T-cell (primary cell): ENCODE data around the gene VILL. TPM values are rescaled to one million over a fixed set of nuclear protein-coding genes. Genes with fewer than 3 reads are reported as not detected.
"Not testable (repeated sequence)": the region's sequence is repeated elsewhere in the genome, so short reads cannot be mapped to it uniquely, and the experiment has no call there.

Experiments used
- ATAC-seq, 4 experiments: fragments of 200-7000 bp in 3 of 4; fragments of 150-1000 bp in 1 of 4; cut with Tn5 transposase; replicated peaks in 1 of 4; 1 replicate in 3 of 4; 2 replicates in 1 of 4; pipeline ENCODE4 v1.10.0; 2021; ENCODE audit warnings: moderate library complexity in 3 of 4, mild to moderate bottlenecking in 2 of 4, moderate number of reproducible peaks in 1 of 4
- CTCF ChIA-PET, 2 donors: fragments of 300-600 bp; sonication (Branson Sonifier 250); formaldehyde crosslinking; loops; one replicate each; lab custom pipeline; 2022; ENCODE audit warnings: antibody characterized with exemption in 2 of 2; lab: Charles Lee
- POLR2A ChIA-PET, 2 donors: fragments of 300-600 bp; sonication (Branson Sonifier 250); formaldehyde crosslinking; loops; one replicate each; lab custom pipeline; 2022; ENCODE audit warnings: antibody characterized with exemption in 2 of 2; lab: Charles Lee
- DNase-seq, 35 experiments: peaks; one replicate each; pipeline versions ENCODE4 v3.0.0 to v3.0.0-alpha.2; 2013 to 2023
- H3K27ac ChIP-seq: one replicate; pipeline ENCODE4 v1.5.1; 2013; ENCODE audit warnings: low read length
- H3K27me3 ChIP-seq, 2 experiments: replicated peaks in 1 of 2; 1 replicate in 1 of 2; 2 replicates in 1 of 2; pipeline versions ENCODE4 v1.6.1 to v1.7.0; 2013; ENCODE audit warnings: low read length in 1 of 2, mixed read lengths in 1 of 2; ENCODE audit not compliant: control insufficient read depth in 2 of 2, insufficient read depth in 2 of 2; ENCODE audit errors: extremely low read depth in 1 of 2
- H3K36me3 ChIP-seq, 2 donors: 1 replicate in 1 of 2; 2 replicates in 1 of 2; pipeline versions ENCODE4 v1.6.1 to v1.7.0; 2013; ENCODE audit warnings: low read length in 1 of 2; ENCODE audit not compliant: control insufficient read depth in 2 of 2, insufficient read depth in 1 of 2; ENCODE audit errors: extremely low read depth in 1 of 2
- H3K4me1 ChIP-seq, 2 experiments: 1 replicate in 1 of 2; 2 replicates in 1 of 2; pipeline versions ENCODE4 v1.6.1 to v1.7.0; 2013; ENCODE audit warnings: low read length in 2 of 2, mixed read lengths in 1 of 2; ENCODE audit not compliant: insufficient read depth in 2 of 2, control insufficient read depth in 1 of 2; ENCODE audit errors: extremely low read depth in 1 of 2
- H3K4me3 ChIP-seq, 2 donors: 1 replicate in 1 of 2; 2 replicates in 1 of 2; pipeline versions ENCODE4 v1.5.1 to v1.7.0; 2013; ENCODE audit warnings: mild to moderate bottlenecking in 2 of 2, low read length in 1 of 2, moderate library complexity in 1 of 2; ENCODE audit not compliant: control insufficient read depth in 1 of 2; ENCODE audit errors: extremely low read depth in 1 of 2
- H3K9me3 ChIP-seq: 2 replicates; pipeline ENCODE4 v1.7.0; 2013
- H3K27ac Mint-ChIP-seq, 2 donors: one replicate each; pipeline ENCODE4 v1.8.0; 2020 to 2021; ENCODE audit warnings: mild to moderate bottlenecking in 2 of 2, mixed read lengths in 2 of 2
- H3K27me3 Mint-ChIP-seq, 2 donors: one replicate each; pipeline ENCODE4 v1.8.0; 2021 to 2022; ENCODE audit warnings: mixed read lengths in 2 of 2
- H3K36me3 Mint-ChIP-seq: one replicate; pipeline ENCODE4 v1.8.0; 2021; ENCODE audit warnings: mixed read lengths
- H3K4me1 Mint-ChIP-seq, 3 donors: one replicate each; pipeline ENCODE4 v1.8.0; 2020 to 2022; ENCODE audit warnings: mixed read lengths in 3 of 3, mild to moderate bottlenecking in 1 of 3
- H3K4me3 Mint-ChIP-seq, 3 donors: one replicate each; pipeline ENCODE4 v1.8.0; 2020 to 2022; ENCODE audit warnings: mild to moderate bottlenecking in 3 of 3, mixed read lengths in 3 of 3, moderate library complexity in 3 of 3
- H3K9me3 Mint-ChIP-seq, 3 donors: one replicate each; pipeline ENCODE4 v1.8.0; 2020 to 2022; ENCODE audit warnings: mixed read lengths in 3 of 3
- WGBS: methylation state at CpG from one replicate; pipeline ENCODE4 v1.1.5; 2013; ENCODE audit warnings: missing lambda C conversion rate; ENCODE audit not compliant: insufficient coverage; 5-methylcytosine and 5-hydroxymethylcytosine counted together
- total RNA-seq, 35 experiments: library from RNA in 6 of 35; stranded (reverse) in 6 of 35; fragments of 120-200 nt in 1 of 35; gene quantifications; one replicate each; pipeline versions ENCODE4 v1.2.1 to v1.2.4 and lab custom pipeline; 2013 to 2026

The VILL gene
- total RNA-seq, 5 donors from 2014 or later (not counting 1 experiment from before 2014, with no cell fraction given), result 26.6 to 44.6 (median 42.1) TPM

GRCh38 chr3:37968199-37968598 lies 22.4 kb upstream of the VILL start:
- no peak overlapping the region for H3K4me3 Mint-ChIP-seq
- DNase-seq, result no peak
- no peaks in the 10 kb centered on the region for H3K9me3 Mint-ChIP-seq
- peaks cover under 1 to 3% (median 2%) of the 10 kb centered on the region in 3 donors for H3K4me1 Mint-ChIP-seq
- ChIA-PET POLR2A (no interaction called here), CTCF (interaction anchor here (0.7 to 5.8 kb wide), 7 partner anchors 13 to 116 kb away, joined by 3 to 53 read pairs (median 5); no protein-coding TSS in a partner anchor)
- peaks cover 0 to 3% of the 10 kb centered on the region in 2 experiments for H3K4me1 ChIP-seq
- ATAC-seq, result no peak
- H3K27me3 Mint-ChIP-seq, result no peaks in the 10 kb centered on the region
- no peak overlapping the region for H3K4me3 ChIP-seq
- no CpG with 5 or more reads among the region's 9 CpGs for WGBS
- H3K27ac Mint-ChIP-seq, result no peak overlapping the region
- no peaks in the 10 kb centered on the region for H3K36me3 Mint-ChIP-seq
- H3K27ac ChIP-seq, result no peak overlapping the region
- no peaks in the 10 kb centered on the region for H3K9me3 ChIP-seq
- H3K36me3 ChIP-seq, result no peaks in the 10 kb centered on the region
- peaks cover 0 to 4% of the 10 kb centered on the region in 2 experiments for H3K27me3 ChIP-seq

- Histone ChIP-seq H3K36me3 (no peaks in the 10 kb centered on the region), H3K9me3 (no peaks in the 10 kb centered on the region), H3K27me3 (peaks cover 0 to 4% of the 10 kb centered on the region in 2 experiments), H3K4me1 (peaks cover 0 to 3% of the 10 kb centered on the region in 2 experiments), H3K27ac (no peak overlapping the region), H3K4me3 (no peak overlapping the region)
- no peaks in the 10 kb centered on the region for H3K4me1 Mint-ChIP-seq
- no peaks in the 10 kb centered on the region for H3K9me3 Mint-ChIP-seq
- POLR2A ChIA-PET, result no interaction called here
- DNase-seq (no peak), ATAC-seq (no peak)
- CTCF ChIA-PET, result interaction anchor here (0.6 to 5.8 kb wide), 7 partner anchors 8 to 114 kb away, joined by 3 to 53 read pairs (median 3); no protein-coding TSS in a partner anchor
- H3K27me3 Mint-ChIP-seq, result no peaks in the 10 kb centered on the region
- 93% methylated on average over 12 of the region's 15 CpGs for WGBS
- H3K27ac Mint-ChIP-seq, result no peak overlapping the region
- no peak overlapping the region for H3K4me3 Mint-ChIP-seq
- H3K36me3 Mint-ChIP-seq, result no peaks in the 10 kb centered on the region
These were observed 21.6 kb upstream of the VILL start for GRCh38 chr3:37968813-37969595.

DNA sequence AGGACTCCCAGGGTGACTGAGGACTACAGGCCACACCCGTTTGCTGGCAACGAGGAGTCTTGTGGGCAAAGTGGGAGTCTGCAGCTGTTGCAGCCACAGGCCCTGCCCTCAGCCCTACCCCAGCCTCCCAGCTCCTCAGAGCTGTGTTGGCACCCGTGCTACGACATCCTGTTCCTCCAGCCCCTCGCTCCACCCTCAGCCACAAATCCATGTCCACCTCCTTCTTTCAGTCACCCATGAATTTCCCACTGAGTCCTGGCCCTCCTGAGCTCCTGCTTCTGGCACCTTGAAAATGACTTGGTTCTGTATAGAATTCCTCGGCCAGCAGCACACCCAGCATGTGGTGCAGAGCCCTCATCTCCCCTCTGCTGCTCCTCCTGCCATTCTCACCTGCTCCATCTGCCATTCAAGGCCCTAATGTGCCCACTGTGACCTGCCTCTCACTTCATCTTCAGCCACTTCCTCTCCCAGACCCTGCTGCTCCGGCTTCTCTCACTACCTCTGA lies 20.9 kb upstream of the VILL start:
- POLR2A ChIA-PET, result no interaction called here

DNA sequence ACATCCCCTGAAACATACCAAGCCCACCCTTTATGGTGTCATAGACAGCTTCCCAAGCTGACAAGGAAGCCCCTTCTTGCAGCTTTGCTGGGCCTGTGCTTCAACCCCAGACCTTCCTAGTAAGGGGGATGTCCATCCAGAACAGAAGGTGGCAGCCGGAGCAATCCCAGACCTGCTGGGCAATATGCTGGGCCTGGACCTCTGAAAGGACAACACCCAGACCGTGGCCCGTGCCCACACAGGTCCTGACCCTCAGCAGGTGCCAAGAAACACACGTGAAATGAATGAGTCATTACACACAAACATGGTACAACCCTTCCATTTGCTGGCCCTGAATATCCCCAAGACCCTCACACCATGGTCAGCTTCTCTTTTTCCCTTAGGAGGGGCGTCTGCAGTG lies 19.8 kb upstream of the VILL start:
- POLR2A ChIA-PET, result no interaction called here
- H3K36me3 Mint-ChIP-seq, result no peaks in the 10 kb centered on the region

More for the DNA sequence above, 20.9 kb upstream of the VILL start:
- Histone ChIP-seq H3K4me3 (no peak overlapping the region), H3K36me3 (no peaks in the 10 kb centered on the region), H3K27me3 (peaks cover 0 to 4% of the 10 kb centered on the region in 2 experiments), H3K4me1 (peaks cover 0 to 6% of the 10 kb centered on the region in 2 experiments), H3K27ac (no peak overlapping the region), H3K9me3 (no peaks in the 10 kb centered on the region)
- H3K27me3 Mint-ChIP-seq, result no peaks in the 10 kb centered on the region
- peaks cover 0 to 4% (median under 1%) of the 10 kb centered on the region in 3 donors for H3K4me1 Mint-ChIP-seq
- H3K4me3 Mint-ChIP-seq, result no peak overlapping the region
- WGBS, result 71% methylated on average over 6 of the region's 7 CpGs
- ATAC-seq (no peak), DNase-seq (no peak)
- no peaks in the 10 kb centered on the region for H3K36me3 Mint-ChIP-seq
- no peak overlapping the region for H3K27ac Mint-ChIP-seq
- CTCF ChIA-PET, result interaction anchor here (0.6 to 5.8 kb wide), 7 partner anchors 9 to 115 kb away, joined by 3 to 53 read pairs (median 3); no protein-coding TSS in a partner anchor
- H3K9me3 Mint-ChIP-seq, result no peaks in the 10 kb centered on the region

GRCh38 chr3:37971467-37971866 lies 19.1 kb upstream of the VILL start:
- Histone ChIP-seq H3K27me3 (peaks cover 0 to 4% of the 10 kb centered on the region in 2 experiments), H3K4me3 (no peak overlapping the region), H3K36me3 (no peaks in the 10 kb centered on the region), H3K27ac (no peak overlapping the region), H3K4me1 (peaks cover 0 to 10% of the 10 kb centered on the region in 2 experiments), H3K9me3 (no peaks in the 10 kb centered on the region)
- Mint-ChIP-seq H3K27ac (no peak overlapping the region), H3K27me3 (no peaks in the 10 kb centered on the region), H3K4me3 (no peak overlapping the region), H3K4me1 (peaks cover 3 to 8% (median 3%) of the 10 kb centered on the region in 3 donors), H3K36me3 (no peaks in the 10 kb centered on the region), H3K9me3 (no peaks in the 10 kb centered on the region)
- POLR2A ChIA-PET, result no interaction called here
- CTCF ChIA-PET, result no interaction called here
- ATAC-seq (no peak), DNase-seq (no peak)

More for the DNA sequence above, 19.8 kb upstream of the VILL start:
- ATAC-seq, result no peak
- Mint-ChIP-seq H3K4me3 (no peak overlapping the region), H3K27me3 (no peaks in the 10 kb centered on the region), H3K4me1 (peaks cover 3 to 8% (median 3%) of the 10 kb centered on the region in 3 donors), H3K9me3 (no peaks in the 10 kb centered on the region), H3K27ac (no peak overlapping the region)
- H3K4me1 ChIP-seq, result peaks cover 0 to 10% of the 10 kb centered on the region in 2 experiments
- CTCF ChIA-PET, result interaction anchor here (0.6 to 5.8 kb wide), 4 partner anchors 8 to 116 kb away, joined by 3 to 53 read pairs (median 4); no protein-coding TSS in a partner anchor
- no peak overlapping the region for H3K27ac ChIP-seq
- no peaks in the 10 kb centered on the region for H3K36me3 ChIP-seq
- H3K4me3 ChIP-seq, result no peak overlapping the region
- 91% methylated on average over 4 of the region's 5 CpGs for WGBS
- no peaks in the 10 kb centered on the region for H3K9me3 ChIP-seq
- no peak for DNase-seq
- peaks cover 0 to 4% of the 10 kb centered on the region in 2 experiments for H3K27me3 ChIP-seq

DNA sequence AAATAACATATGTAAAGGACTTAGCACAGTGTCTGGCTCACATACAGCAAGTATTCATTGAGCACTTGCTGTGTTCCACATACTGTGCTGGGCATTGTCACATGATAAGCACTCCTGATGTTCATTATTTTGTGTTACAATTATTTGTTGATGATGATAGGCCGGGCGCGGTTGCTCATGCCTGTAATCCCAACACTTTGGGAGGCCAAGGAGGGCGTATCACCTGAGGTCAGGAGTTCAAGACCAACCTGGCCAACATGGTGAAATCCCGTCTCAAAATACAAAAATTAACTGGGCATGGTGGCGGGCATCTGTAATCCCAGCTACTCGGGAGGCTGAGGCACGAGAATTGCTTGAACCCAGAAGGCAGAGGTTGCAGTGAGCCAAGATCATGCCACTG lies 18.5 kb upstream of the VILL start:
- H3K27ac ChIP-seq, H3K9me3 Mint-ChIP-seq, H3K27ac Mint-ChIP-seq, H3K27me3 Mint-ChIP-seq, POLR2A ChIA-PET, DNase-seq, ATAC-seq, H3K36me3 Mint-ChIP-seq, H3K9me3 ChIP-seq, H3K4me3 ChIP-seq, H3K36me3 ChIP-seq, H3K27me3 ChIP-seq, H3K4me3 Mint-ChIP-seq, H3K4me1 ChIP-seq, H3K4me1 Mint-ChIP-seq: not testable (repeated sequence)
- 82% methylated on average over 4 of the region's 8 CpGs for WGBS
- CTCF ChIA-PET, result interaction anchor here (1.0 to 3.7 kb wide), 4 partner anchors 17 to 116 kb away, joined by 3 to 39 read pairs (median 8); no protein-coding TSS in a partner anchor
